PFSK-1 (cell line): Measurements from ENCODE around the gene FOXRED2.

Source experiments
- TAF1 ChIP-seq: IDR thresholded peaks from 2 replicates; pipeline ENCODE4 v1.6.1; 2012; ENCODE audit warnings: low read length, control low read depth, borderline replicate concordance; ENCODE audit not compliant: insufficient read depth
- TF ChIP-seq, protein P1 (sequence below), 2 experiments: IDR thresholded peaks; 2 replicates each; pipeline versions ENCODE4 v1.6.1 to v1.8.0; 2011 to 2012; ENCODE audit warnings: low read depth in 2 of 2, low read length in 2 of 2, control low read depth in 1 of 2, inconsistent platforms in 1 of 2, mild to moderate bottlenecking in 1 of 2, moderate library complexity in 1 of 2; ENCODE audit not compliant: insufficient read depth in 1 of 2

- no peak for TF ChIP-seq TAF1
- TF ChIP-seq, protein P1, sequence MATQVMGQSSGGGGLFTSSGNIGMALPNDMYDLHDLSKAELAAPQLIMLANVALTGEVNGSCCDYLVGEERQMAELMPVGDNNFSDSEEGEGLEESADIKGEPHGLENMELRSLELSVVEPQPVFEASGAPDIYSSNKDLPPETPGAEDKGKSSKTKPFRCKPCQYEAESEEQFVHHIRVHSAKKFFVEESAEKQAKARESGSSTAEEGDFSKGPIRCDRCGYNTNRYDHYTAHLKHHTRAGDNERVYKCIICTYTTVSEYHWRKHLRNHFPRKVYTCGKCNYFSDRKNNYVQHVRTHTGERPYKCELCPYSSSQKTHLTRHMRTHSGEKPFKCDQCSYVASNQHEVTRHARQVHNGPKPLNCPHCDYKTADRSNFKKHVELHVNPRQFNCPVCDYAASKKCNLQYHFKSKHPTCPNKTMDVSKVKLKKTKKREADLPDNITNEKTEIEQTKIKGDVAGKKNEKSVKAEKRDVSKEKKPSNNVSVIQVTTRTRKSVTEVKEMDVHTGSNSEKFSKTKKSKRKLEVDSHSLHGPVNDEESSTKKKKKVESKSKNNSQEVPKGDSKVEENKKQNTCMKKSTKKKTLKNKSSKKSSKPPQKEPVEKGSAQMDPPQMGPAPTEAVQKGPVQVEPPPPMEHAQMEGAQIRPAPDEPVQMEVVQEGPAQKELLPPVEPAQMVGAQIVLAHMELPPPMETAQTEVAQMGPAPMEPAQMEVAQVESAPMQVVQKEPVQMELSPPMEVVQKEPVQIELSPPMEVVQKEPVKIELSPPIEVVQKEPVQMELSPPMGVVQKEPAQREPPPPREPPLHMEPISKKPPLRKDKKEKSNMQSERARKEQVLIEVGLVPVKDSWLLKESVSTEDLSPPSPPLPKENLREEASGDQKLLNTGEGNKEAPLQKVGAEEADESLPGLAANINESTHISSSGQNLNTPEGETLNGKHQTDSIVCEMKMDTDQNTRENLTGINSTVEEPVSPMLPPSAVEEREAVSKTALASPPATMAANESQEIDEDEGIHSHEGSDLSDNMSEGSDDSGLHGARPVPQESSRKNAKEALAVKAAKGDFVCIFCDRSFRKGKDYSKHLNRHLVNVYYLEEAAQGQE (IDR thresholded peaks at IDR 0.05; ENCODE audit: insufficient read depth in 1 of 2, low read depth in 2 of 2, low read length in 2 of 2), result no peak
Measured at GRCh38 chr22:36544107-36544620, 37.3 kb upstream of the FOXRED2 start.
